Measurements from ENCODE around the gene THUMPD3.

The THUMPD3 gene

GRCh38 chr3:9422712-9423424 lies 60.0 kb downstream of the THUMPD3 start:
- DNase-seq: peak; percentile 85

- no peak for DNase-seq
Observed at GRCh38 chr3:9428411-9428810, 65.6 kb downstream of the THUMPD3 start.

GRCh38 chr3:9430733-9431132 lies 67.9 kb downstream of the THUMPD3 start:
- DNase-seq: no peak

DNA sequence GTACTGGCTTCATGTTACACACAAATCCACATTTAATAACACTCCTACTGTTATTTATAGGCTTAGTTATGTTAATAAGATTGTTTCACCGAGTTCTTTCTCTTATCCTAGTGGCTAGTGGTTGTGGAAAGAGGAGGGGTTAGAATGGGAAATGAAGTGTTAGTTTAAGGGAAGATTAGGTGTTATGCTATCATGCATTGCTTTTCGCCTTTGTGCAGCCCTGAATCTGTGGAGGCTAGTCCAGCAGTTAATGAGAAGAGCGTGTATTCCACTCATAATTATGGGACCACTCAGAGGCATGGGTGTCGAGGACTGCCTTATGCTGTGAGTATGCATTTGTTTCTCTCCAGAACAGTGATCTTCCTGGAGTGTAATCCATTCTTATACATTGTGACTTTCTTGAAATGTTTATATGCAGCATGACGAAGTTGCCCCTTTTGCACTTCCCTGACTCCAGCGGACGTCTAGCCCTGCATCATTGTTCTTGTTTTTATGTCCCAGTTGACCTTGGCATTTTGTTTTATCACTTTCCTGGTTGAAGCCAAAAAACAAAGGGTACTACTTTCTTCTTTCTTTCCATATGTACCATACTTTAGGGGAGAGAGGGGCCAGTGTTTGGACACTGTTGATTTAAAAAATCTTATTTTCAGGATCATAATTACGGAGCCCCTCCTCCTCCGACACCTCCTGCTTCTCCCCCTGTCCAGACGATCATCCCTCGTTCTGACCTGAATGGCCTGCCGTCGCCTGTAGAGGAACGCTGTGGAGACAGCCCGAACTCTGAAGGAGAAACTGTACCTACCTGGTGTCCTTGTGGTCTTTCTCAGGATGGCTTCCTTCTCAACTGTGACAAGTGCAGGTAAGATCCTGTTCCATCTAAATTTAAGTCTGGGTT lies 71.0 kb downstream of the THUMPD3 start:
- DNase-seq: no peak

GRCh38 chr3:9435316-9435715 lies 72.5 kb downstream of the THUMPD3 start:
- no peak for DNase-seq

Measured in DMS79 (cell line).